Ovary (tissue), 9 donors: ENCODE data around the gene MCRIP1. TPM values are rescaled to one million over a fixed set of nuclear protein-coding genes. Genes with fewer than 3 reads are reported as not detected.

Source experiments
- DNase-seq, 5 donors: peaks; one replicate each; pipeline ENCODE4 v3.0.0-alpha.2; 2019 to 2020
- H3K27ac ChIP-seq, 2 donors: fragments of 200-600 bp; one replicate each; pipeline versions ENCODE4 v1.5.1 to v1.8.0; 2019 to 2022
- H3K27me3 ChIP-seq: fragments of 200-600 bp; one replicate; pipeline ENCODE4 v1.8.0; 2022
- H3K36me3 ChIP-seq: fragments of 200-600 bp; sonication (generic); one replicate; pipeline ENCODE4 v1.5.1; 2019
- H3K4me1 ChIP-seq: one replicate; pipeline ENCODE4 v1.8.1; 2013; ENCODE audit warnings: mild to moderate bottlenecking, moderate library complexity; ENCODE audit not compliant: insufficient read depth
- H3K4me3 ChIP-seq: fragments of 200-600 bp; sonication (generic); one replicate; pipeline ENCODE4 v1.5.1; 2017
- H3K9me3 ChIP-seq, 2 donors: fragments of 200-600 bp in 1 of 2; sonication (generic) in 1 of 2; one replicate each; pipeline versions ENCODE4 v1.5.1 to v1.8.1; 2013 to 2019; ENCODE audit warnings: mild to moderate bottlenecking in 1 of 2, moderate library complexity in 1 of 2
- EP300 ChIP-seq: sonication (generic); formaldehyde crosslinking; IDR thresholded peaks from one replicate; pipeline ENCODE4 v1.6.1; 2017; ENCODE audit warnings: antibody characterized with exemption
- POLR2A ChIP-seq: fragments of 450-650 bp; IDR thresholded peaks from one replicate; pipeline ENCODE4 v1.6.1; 2017; ENCODE audit warnings: antibody characterized with exemption, mild to moderate bottlenecking, moderate library complexity
- WGBS, 3 donors: extraction: QIAGEN DNeasy Blood & Tissue Kit in 1 of 3; methylation state at CpG; one replicate each; pipeline versions ENCODE4 v1.1.5 to v1.1.7; 2013 to 2017; 5-methylcytosine and 5-hydroxymethylcytosine counted together
- intact Hi-C, 4 donors: fragments of 100-400 bp; cut with DNase I; formaldehyde crosslinking; loops; one replicate each; pipeline versions ENCODE4 v1.11.0 to v1.15.1; 2022 to 2023
- polyA plus RNA-seq, 2 donors: library from polyadenylated mRNA; stranded (reverse); fragments of 200-250 nt in 1 of 2; fragments of 350-450 nt in 1 of 2; fragmentation: Illumina TruSeq in 1 of 2; extraction: RNeasy Lipid Tissue Mini Kit (QIAGEN cat#74804) in 1 of 2; gene quantifications; one replicate each; pipeline ENCODE4 v1.2.3, GENCODE V29; 2013 to 2014
- total RNA-seq, 7 donors: library from RNA; depleted of rRNA in 2 of 7; stranded (reverse); fragments of >200 nt in 2 of 7; fragmentation: NEBNext Ultra II Directional in 3 of 7; extraction: Animal tissue kit (Norgen Biotek cat#: 25700) in 3 of 7; gene quantifications; one replicate each; pipeline versions ENCODE4 v1.1.0 to v1.2.4, GENCODE V29; 2016 to 2023
- TF ChIP-seq, protein P1 (sequence below), 3 donors: fragments of 450-650 bp in 2 of 3; fragments of 200-600 bp in 1 of 3; IDR thresholded peaks; one replicate each; pipeline versions ENCODE4 v1.5.1 to v1.8.0; 2016 to 2022; ENCODE audit warnings: antibody characterized with exemption in 3 of 3, mild to moderate bottlenecking in 1 of 3
- donor health status: DM: no; HTN: no; CAD: no; lungs with moderate emphysema.
- donor health status: DM: no; HTN: no; CAD: no.
- donor health status: Bipolar disorder and iron deficiency.
- donor health status: DM: yes; HTN: yes; CAD: no.
- donor health status: DM: no; HTN: no; CAD: no.
- donor health status: DM: yes; HTN: yes; CAD: no.

The MCRIP1 gene
- total and polyA plus RNA-seq, 9 donors = 0.30 to 135 (median 97.0) TPM

DNA sequence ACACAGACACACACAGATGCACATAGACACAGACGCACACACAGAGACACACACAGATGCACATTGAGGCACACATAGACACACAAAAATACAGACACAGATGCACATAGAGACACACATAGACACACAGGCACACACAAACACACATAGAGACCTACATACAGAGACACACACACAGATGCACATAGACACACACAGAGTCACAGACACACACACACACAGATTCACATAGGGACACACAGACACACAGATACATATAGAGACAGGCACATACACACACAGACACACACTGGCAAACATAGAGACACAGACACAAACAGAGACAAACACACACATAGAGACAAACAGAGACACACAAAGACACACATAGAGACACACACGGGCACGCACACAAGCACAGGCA lies 39.0 kb downstream of the MCRIP1 start:
- no peak for DNase-seq
- Histone ChIP-seq H3K9me3 (no peaks in the 10 kb centered on the region), H3K27me3 (no peaks in the 10 kb centered on the region), H3K36me3 (no peaks in the 10 kb centered on the region), H3K27ac (no peak overlapping the region), H3K4me3 (no peak overlapping the region), H3K4me1 (no peaks in the 10 kb centered on the region)
- WGBS, 3 donors = 82 to 86% (median 85%) methylated on average over 3 of the region's 3 CpGs
- intact Hi-C loops = no loop called here
- TF ChIP-seq, protein P1, sequence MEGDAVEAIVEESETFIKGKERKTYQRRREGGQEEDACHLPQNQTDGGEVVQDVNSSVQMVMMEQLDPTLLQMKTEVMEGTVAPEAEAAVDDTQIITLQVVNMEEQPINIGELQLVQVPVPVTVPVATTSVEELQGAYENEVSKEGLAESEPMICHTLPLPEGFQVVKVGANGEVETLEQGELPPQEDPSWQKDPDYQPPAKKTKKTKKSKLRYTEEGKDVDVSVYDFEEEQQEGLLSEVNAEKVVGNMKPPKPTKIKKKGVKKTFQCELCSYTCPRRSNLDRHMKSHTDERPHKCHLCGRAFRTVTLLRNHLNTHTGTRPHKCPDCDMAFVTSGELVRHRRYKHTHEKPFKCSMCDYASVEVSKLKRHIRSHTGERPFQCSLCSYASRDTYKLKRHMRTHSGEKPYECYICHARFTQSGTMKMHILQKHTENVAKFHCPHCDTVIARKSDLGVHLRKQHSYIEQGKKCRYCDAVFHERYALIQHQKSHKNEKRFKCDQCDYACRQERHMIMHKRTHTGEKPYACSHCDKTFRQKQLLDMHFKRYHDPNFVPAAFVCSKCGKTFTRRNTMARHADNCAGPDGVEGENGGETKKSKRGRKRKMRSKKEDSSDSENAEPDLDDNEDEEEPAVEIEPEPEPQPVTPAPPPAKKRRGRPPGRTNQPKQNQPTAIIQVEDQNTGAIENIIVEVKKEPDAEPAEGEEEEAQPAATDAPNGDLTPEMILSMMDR (IDR thresholded peaks at IDR 0.05) = no peak

DNA sequence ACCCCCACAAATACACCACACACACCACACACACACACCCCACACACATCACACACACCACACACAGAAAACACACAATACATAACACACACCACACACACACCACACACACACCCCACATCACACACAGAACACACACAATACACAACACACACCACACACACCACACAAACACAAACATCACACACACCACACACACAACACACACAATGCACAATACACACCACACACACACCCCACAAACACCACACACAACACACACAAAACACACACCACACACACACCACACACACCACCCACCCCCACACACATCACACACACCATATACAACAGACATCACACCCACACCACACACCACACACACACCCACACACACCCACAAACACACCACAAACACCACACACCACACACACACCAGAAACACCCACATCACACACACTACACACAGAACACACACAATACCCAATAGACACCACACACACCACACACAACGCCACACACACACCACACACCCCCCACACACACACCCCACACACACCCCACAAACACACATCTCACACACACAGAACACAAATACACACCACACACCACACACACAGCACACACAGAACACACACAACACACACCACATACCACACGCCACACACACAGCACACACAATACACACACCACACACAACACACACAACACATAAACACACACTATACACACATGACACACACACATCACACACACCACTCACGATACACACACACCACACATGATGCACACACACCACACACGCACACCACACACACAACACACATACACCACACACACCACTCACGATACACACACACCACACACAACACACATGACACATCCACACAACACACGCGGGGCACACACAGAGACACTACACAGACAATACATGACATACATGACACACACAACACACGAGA lies 40.1 kb downstream of the MCRIP1 start:
- Histone ChIP-seq H3K4me3 (no peak overlapping the region), H3K9me3 (no peaks in the 10 kb centered on the region), H3K36me3 (no peaks in the 10 kb centered on the region), H3K4me1 (no peaks in the 10 kb centered on the region), H3K27ac (no peak overlapping the region), H3K27me3 (no peaks in the 10 kb centered on the region)
- TF ChIP-seq POLR2A (no peak), EP300 (no peak)
- TF ChIP-seq, protein P1 (IDR thresholded peaks at IDR 0.05) = no peak
- 84 to 86% (median 86%) methylated on average over 8 of the region's 8 CpGs for WGBS, 3 donors
- no peak for DNase-seq
- intact Hi-C loops = no loop called here

Other genes with a start within 250 kb of the MCRIP1 start
- 10 to 100 TPM; 24.4 to 76.0 (median 56.3) TPM for gene NPLOC4, start 196.2 kb downstream of the MCRIP1 start, total RNA-seq
- gene NPLOC4, start 196.2 kb downstream of the MCRIP1 start, polyA plus RNA-seq = 10 to 100 TPM; 25.4 to 84.8 TPM
- 1 to 10 TPM in 4 of 7 donors, under 1 TPM in 3; 0.73 to 3.3 (median 1.2) TPM for gene TSPAN10, start 196.1 kb downstream of the MCRIP1 start, total RNA-seq
- 1 to 10 TPM in 1 of 2 donors, under 1 TPM in 1; 0.68 to 1.5 TPM for gene TSPAN10, start 196.1 kb downstream of the MCRIP1 start, polyA plus RNA-seq
- gene PDE6G, start 176.7 kb downstream of the MCRIP1 start, total RNA-seq = under 1 TPM in 1 of 7 donors, not detected in 6; 0.22 TPM
- 1 to 10 TPM in 1 of 2 donors, under 1 TPM in 1; 0.39 to 1.3 TPM for gene PDE6G, start 176.7 kb downstream of the MCRIP1 start, polyA plus RNA-seq
- gene OXLD1, start 166.7 kb downstream of the MCRIP1 start, total RNA-seq = 10 to 100 TPM; 14.5 to 35.7 (median 20.9) TPM
- gene OXLD1, start 166.7 kb downstream of the MCRIP1 start, polyA plus RNA-seq = 10 to 100 TPM in 1 of 2 donors, 1 to 10 TPM in 1; 1.7 to 32.8 TPM
- gene CCDC137, start 166.6 kb downstream of the MCRIP1 start, total RNA-seq = 10 to 100 TPM in 3 of 7 donors, 1 to 10 TPM in 4; 5.1 to 17.8 (median 9.4) TPM
- 10 to 100 TPM in 1 of 2 donors, 1 to 10 TPM in 1; 6.9 to 10.4 TPM for gene CCDC137, start 166.6 kb downstream of the MCRIP1 start, polyA plus RNA-seq
- 10 to 100 TPM; 22.8 to 45.1 (median 31.1) TPM for gene ARL16, start 149.5 kb downstream of the MCRIP1 start, total RNA-seq
- 10 to 100 TPM; 29.4 to 55.5 TPM for gene ARL16, start 149.5 kb downstream of the MCRIP1 start, polyA plus RNA-seq
- 10 to 100 TPM; 39.1 to 91.5 (median 71.7) TPM for gene HGS, start 149.3 kb downstream of the MCRIP1 start, total RNA-seq
- gene HGS, start 149.3 kb downstream of the MCRIP1 start, polyA plus RNA-seq = 10 to 100 TPM; 73.4 to 73.9 TPM
- gene MRPL12, start 129.9 kb downstream of the MCRIP1 start, total RNA-seq = 10 to 100 TPM; 23.5 to 47.2 (median 39.5) TPM
- 10 to 100 TPM; 12.9 to 36.8 TPM for gene MRPL12, start 129.9 kb downstream of the MCRIP1 start, polyA plus RNA-seq
- gene SLC25A10, start 121.0 kb downstream of the MCRIP1 start, total RNA-seq = 1 to 10 TPM; 2.4 to 9.8 (median 7.9) TPM
- 1 to 10 TPM in 1 of 2 donors, under 1 TPM in 1; 0.12 to 8.7 TPM for gene SLC25A10, start 121.0 kb downstream of the MCRIP1 start, polyA plus RNA-seq
- gene GCGR, start 29.1 kb downstream of the MCRIP1 start, total RNA-seq = not detected
- not detected for gene GCGR, start 29.1 kb downstream of the MCRIP1 start, polyA plus RNA-seq
- not detected for gene PPP1R27, start 1.8 kb upstream of the MCRIP1 start, total RNA-seq
- gene PPP1R27, start 1.8 kb upstream of the MCRIP1 start, polyA plus RNA-seq = under 1 TPM in 1 of 2 donors, not detected in 1; 0.22 TPM
- gene P4HB, start 27.2 kb upstream of the MCRIP1 start, total RNA-seq = 100 to 1,000 TPM; 230 to 435 (median 312) TPM
- 1,000 to 10,000 TPM in 1 of 2 donors, 100 to 1,000 TPM in 1; 222 to 2,080 TPM for gene P4HB, start 27.2 kb upstream of the MCRIP1 start, polyA plus RNA-seq
- 100 to 1,000 TPM in 6 of 7 donors, 10 to 100 TPM in 1; 52.0 to 455 (median 318) TPM for gene ARHGDIA, start 38.0 kb upstream of the MCRIP1 start, total RNA-seq
- gene ARHGDIA, start 38.0 kb upstream of the MCRIP1 start, polyA plus RNA-seq = 100 to 1,000 TPM in 1 of 2 donors, 10 to 100 TPM in 1; 65.8 to 158 TPM
- gene ALYREF, start 58.3 kb upstream of the MCRIP1 start, total RNA-seq = 100 to 1,000 TPM in 1 of 7 donors, 10 to 100 TPM in 6; 27.2 to 160 (median 58.5) TPM
- gene ALYREF, start 58.3 kb upstream of the MCRIP1 start, polyA plus RNA-seq = 10 to 100 TPM; 14.2 to 34.1 TPM
- gene ANAPC11, start 58.4 kb upstream of the MCRIP1 start, total RNA-seq = 100 to 1,000 TPM in 1 of 7 donors, 10 to 100 TPM in 6; 49.4 to 135 (median 81.0) TPM
- 100 to 1,000 TPM in 1 of 2 donors, 1 to 10 TPM in 1; 6.1 to 132 TPM for gene ANAPC11, start 58.4 kb upstream of the MCRIP1 start, polyA plus RNA-seq
- gene NPB, start 68.9 kb upstream of the MCRIP1 start, total RNA-seq = 1 to 10 TPM in 5 of 7 donors, under 1 TPM in 2; 0.67 to 3.1 (median 1.4) TPM
- 1 to 10 TPM in 1 of 2 donors, under 1 TPM in 1; 0.43 to 1.3 TPM for gene NPB, start 68.9 kb upstream of the MCRIP1 start, polyA plus RNA-seq
- 10 to 100 TPM; 12.6 to 71.4 (median 25.7) TPM for gene PCYT2, start 78.1 kb upstream of the MCRIP1 start, total RNA-seq
- 10 to 100 TPM; 20.6 to 29.7 TPM for gene PCYT2, start 78.1 kb upstream of the MCRIP1 start, polyA plus RNA-seq
- 10 to 100 TPM; 12.6 to 17.7 (median 15.5) TPM for gene SIRT7, start 84.9 kb upstream of the MCRIP1 start, total RNA-seq
- 10 to 100 TPM in 1 of 2 donors, 1 to 10 TPM in 1; 3.4 to 15.2 TPM for gene SIRT7, start 84.9 kb upstream of the MCRIP1 start, polyA plus RNA-seq
- gene MAFG, start 94.4 kb upstream of the MCRIP1 start, total RNA-seq = 10 to 100 TPM; 10.6 to 21.1 (median 16.3) TPM
- 10 to 100 TPM in 1 of 2 donors, 1 to 10 TPM in 1; 9.5 to 11.8 TPM for gene MAFG, start 94.4 kb upstream of the MCRIP1 start, polyA plus RNA-seq
- gene PYCR1, start 104.0 kb upstream of the MCRIP1 start, total RNA-seq = 100 to 1,000 TPM in 1 of 7 donors, 10 to 100 TPM in 2, 1 to 10 TPM in 4; 1.5 to 119 (median 9.4) TPM
- 1 to 10 TPM; 6.1 to 8.1 TPM for gene PYCR1, start 104.0 kb upstream of the MCRIP1 start, polyA plus RNA-seq
- not detected for gene MYADML2, start 113.9 kb upstream of the MCRIP1 start, total RNA-seq
- not detected for gene MYADML2, start 113.9 kb upstream of the MCRIP1 start, polyA plus RNA-seq
- gene NOTUM, start 127.9 kb upstream of the MCRIP1 start, total RNA-seq = under 1 TPM in 3 of 7 donors, not detected in 4; 0.20 to 0.36 (median 0.24) TPM
- gene NOTUM, start 127.9 kb upstream of the MCRIP1 start, polyA plus RNA-seq = under 1 TPM in 1 of 2 donors, not detected in 1; 0.05 TPM
- gene ASPSCR1, start 144.3 kb upstream of the MCRIP1 start, total RNA-seq = 10 to 100 TPM; 18.0 to 39.9 (median 25.8) TPM
- 10 to 100 TPM in 1 of 2 donors, 1 to 10 TPM in 1; 1.6 to 24.3 TPM for gene ASPSCR1, start 144.3 kb upstream of the MCRIP1 start, polyA plus RNA-seq
- gene CENPX, start 189.6 kb upstream of the MCRIP1 start, total RNA-seq = 10 to 100 TPM; 27.5 to 59.7 (median 35.3) TPM
- gene CENPX, start 189.6 kb upstream of the MCRIP1 start, polyA plus RNA-seq = 10 to 100 TPM in 1 of 2 donors, 1 to 10 TPM in 1; 3.3 to 68.8 TPM
- 10 to 100 TPM in 1 of 7 donors, 1 to 10 TPM in 6; 3.5 to 16.4 (median 7.1) TPM for gene LRRC45, start 190.0 kb upstream of the MCRIP1 start, total RNA-seq
- gene LRRC45, start 190.0 kb upstream of the MCRIP1 start, polyA plus RNA-seq = 1 to 10 TPM in 1 of 2 donors, under 1 TPM in 1; 0.67 to 8.0 TPM
- 1 to 10 TPM; 1.2 to 7.8 (median 3.3) TPM for gene RAC3, start 198.4 kb upstream of the MCRIP1 start, total RNA-seq
- gene RAC3, start 198.4 kb upstream of the MCRIP1 start, polyA plus RNA-seq = 1 to 10 TPM in 1 of 2 donors, under 1 TPM in 1; 0.40 to 5.8 TPM
- 100 to 1,000 TPM in 6 of 7 donors, 10 to 100 TPM in 1; 87.6 to 217 (median 131) TPM for gene DCXR, start 204.4 kb upstream of the MCRIP1 start, total RNA-seq
- gene DCXR, start 204.4 kb upstream of the MCRIP1 start, polyA plus RNA-seq = 100 to 1,000 TPM in 1 of 2 donors, 10 to 100 TPM in 1; 16.7 to 144 TPM
- gene RFNG, start 218.5 kb upstream of the MCRIP1 start, total RNA-seq = 10 to 100 TPM; 33.3 to 53.0 (median 44.7) TPM
- gene RFNG, start 218.5 kb upstream of the MCRIP1 start, polyA plus RNA-seq = 10 to 100 TPM; 20.9 to 61.3 TPM
- gene GPS1, start 218.6 kb upstream of the MCRIP1 start, total RNA-seq = 10 to 100 TPM; 48.8 to 96.2 (median 80.1) TPM
- 10 to 100 TPM; 12.4 to 77.8 TPM for gene GPS1, start 218.6 kb upstream of the MCRIP1 start, polyA plus RNA-seq
- gene DUS1L, start 232.5 kb upstream of the MCRIP1 start, total RNA-seq = 10 to 100 TPM; 40.1 to 72.4 (median 67.7) TPM
- gene DUS1L, start 232.5 kb upstream of the MCRIP1 start, polyA plus RNA-seq = 10 to 100 TPM; 15.0 to 62.5 TPM